Stimulated activated naive CD8-positive, alpha-beta T cell treated with anti-CD3 and anti-CD28 coated beads, Interleukin-15, Interleukin-2, amounts not matched to agents 100 U/mL and 50 U/mL, for 24 hours (primary cell): ENCODE results near the gene GKN1.
"Not testable (repeated sequence)": the region's sequence is repeated elsewhere in the genome, so short reads cannot be mapped to it uniquely, and the experiment has no call there.

ENCODE experiments used
- ATAC-seq: fragments of 150-1000 bp; cut with Tn5 transposase; one replicate; pipeline ENCODE4 v1.10.0; 2021
- DNase-seq: peaks from one replicate; pipeline ENCODE4 v3.0.0; 2021

Gene GKN1, protein sequence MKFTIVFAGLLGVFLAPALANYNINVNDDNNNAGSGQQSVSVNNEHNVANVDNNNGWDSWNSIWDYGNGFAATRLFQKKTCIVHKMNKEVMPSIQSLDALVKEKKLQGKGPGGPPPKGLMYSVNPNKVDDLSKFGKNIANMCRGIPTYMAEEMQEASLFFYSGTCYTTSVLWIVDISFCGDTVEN

DNA sequence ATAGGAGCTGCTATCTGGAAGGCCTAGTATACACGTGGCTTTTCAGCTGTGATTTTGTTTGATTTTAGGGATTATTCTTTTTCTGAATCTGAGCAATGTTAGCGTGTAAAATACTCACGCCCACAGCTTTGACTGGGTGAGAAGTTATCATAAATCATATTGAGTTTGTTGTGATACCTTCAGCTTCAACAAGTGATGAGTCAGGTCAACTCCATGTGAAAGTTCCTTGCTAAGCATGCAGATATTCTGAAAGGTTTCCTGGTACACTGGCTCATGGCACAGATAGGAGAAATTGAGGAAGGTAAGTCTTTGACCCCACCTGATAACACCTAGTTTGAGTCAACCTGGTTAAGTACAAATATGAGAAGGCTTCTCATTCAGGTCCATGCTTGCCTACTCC lies at the start of gene GKN1:
Gene GKN1, plus strand, starts transcription at position 386 of the 400 bp plus-strand sequence. CDS start 42 bp downstream, outside the sequence.
- DNase-seq (no peak), ATAC-seq (no peak)

DNA sequence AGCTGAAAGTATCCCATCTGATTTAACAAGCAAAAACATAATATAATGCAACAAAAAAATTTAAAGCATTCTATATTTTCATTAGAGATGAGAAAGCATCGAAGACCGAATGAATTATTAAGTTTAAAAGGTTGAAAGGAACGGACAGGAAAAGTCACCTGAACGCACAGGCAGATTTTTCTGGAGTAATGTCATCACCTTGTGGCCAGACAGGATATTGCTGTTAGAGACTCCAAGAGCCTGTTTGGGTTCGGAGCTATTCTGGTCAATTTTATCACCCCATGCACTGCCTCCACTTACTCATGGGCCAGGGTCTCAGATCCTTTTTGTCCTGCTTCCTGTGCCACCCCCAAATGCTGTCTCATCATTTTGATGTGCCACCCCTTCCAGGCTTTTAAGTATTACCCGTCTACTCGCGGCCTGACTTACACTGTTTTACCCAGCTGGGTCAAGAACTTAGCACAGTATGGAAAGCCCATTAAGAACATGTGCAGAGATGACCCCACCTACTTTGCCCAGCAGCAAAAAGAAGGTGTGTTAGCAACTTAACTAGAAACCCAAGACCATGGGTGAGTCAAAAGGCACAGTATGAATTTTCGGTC lies 49.0 kb upstream of the GKN1 start:
- DNase-seq = peak; percentile 43
- no peak for ATAC-seq

DNA sequence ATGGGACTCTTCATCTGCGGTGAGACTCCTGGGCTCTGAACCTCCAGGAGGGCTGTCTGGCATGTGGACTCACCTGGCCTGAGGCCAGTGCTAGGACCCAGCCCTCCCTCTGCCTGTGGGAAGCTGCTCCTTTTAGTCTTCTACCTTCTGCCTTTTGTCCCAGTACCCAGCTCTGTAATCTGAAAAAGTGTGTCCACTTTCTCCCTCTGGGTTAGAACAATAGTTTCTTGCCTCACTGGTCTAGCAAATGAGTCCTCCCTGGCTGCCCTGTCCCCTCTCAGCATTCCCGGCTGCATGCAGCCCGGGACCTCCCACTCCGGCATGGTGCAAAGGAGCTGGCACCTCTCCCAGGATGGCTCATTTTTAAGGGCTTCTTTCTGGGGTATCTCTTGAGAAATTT lies 47.6 kb upstream of the GKN1 start:
- ATAC-seq = no peak
- DNase-seq = no peak

DNA sequence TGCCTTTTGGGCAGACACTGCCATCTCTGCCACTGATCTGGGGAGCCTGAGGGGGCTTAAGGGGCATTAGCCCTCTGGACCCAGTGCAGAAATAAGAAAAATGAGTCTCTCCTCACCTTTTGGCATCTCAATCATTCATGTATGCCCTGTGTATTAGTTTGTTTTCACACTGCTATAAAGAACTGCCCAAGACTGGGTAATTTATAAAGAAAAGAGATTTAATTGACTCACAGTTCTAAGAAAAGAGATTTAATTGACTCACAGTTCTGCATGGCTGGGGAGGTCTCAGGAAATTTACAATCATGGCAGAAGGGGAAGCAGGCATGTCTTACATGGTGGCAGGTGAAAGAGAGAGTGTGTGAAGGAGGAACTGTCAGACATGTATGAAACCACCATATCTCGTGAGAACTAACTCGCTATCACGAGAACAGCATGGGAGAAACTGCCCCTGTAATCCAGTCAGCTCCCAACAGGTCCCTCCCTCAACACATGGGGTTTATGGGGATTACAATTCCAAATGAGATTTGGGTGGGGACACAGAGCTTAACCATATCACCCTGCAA lies 43.2 kb upstream of the GKN1 start:
- no peak for DNase-seq
- no peak for ATAC-seq

DNA sequence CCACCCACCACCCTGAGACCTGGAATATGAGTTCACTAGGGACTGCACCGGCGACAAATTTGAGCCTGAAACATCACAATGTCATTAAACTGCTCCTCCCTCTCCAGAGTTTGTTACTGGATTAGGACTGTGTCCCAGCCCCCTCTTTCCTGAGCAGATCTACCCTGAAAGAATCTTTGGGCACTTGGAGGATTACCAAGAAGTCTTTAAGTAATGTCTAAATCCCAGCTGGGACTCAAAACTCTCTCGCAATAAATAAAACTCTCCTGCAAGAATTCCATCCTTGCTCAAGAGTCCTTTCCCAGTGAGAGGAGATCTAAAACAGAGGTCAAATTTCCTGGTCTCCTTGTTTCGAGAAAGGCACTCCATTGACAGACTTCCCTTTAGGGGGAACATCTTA lies 42.6 kb upstream of the GKN1 start:
- no peak for ATAC-seq
- DNase-seq = no peak

DNA sequence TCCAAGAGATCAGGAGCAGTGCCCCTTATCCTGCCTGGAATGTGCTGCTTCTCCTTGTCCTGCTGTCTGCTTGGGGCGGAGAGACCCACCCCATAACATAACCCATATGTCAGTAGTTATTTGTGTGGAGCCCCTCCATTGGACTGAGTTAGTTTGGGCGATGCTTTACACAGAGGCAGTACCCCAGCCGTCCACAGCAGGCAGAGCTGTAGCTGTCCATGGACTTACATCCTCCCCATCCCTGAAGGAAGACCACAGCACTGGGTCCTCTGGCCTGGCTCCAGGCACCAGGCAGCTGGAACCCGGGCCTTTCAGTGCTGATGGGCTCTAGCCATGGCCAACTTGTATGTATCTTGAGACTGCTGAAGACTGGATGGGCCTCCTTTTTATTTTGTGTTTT lies 42.0 kb upstream of the GKN1 start:
- DNase-seq (no peak), ATAC-seq (peak; percentile 23)

DNA sequence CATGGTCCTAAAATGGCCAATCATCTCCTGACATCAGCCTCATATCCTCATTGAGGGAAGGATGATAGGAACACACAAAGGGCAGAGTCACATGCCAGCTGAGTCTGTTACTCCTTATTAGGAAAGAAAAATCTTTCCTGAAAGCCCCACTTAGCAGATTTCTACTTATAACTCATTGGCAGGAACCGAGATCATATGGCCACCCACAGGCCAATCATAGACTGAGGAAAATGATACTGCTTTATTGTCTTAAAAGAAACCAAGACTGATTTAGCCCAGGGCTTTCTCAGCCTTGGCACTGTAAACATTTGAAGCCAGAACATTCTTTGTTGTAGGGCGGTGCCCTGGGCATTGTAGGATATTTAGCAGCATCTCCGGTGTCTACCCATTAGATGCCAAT lies 40.4 kb upstream of the GKN1 start:
- DNase-seq = no peak
- ATAC-seq = no peak

DNA sequence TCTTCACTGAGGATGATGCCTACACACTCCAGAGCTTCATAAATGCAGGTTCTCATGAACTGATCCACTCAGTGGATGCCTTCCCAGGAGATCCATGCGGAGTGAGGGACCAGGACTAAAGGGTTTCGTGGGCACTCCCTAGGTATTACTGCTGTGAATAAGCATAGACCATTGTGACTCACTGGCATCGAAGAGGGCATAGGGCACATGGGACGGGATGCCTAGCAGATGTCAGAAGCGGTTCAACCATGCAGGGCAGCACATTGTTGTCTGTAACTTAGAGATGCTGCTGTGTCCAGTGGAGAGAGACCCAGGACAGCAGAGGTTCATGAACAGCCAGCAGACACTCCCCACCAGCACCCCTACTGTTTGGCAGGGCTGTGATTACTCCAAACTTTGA lies 39.0 kb upstream of the GKN1 start:
- DNase-seq = no peak

DNA sequence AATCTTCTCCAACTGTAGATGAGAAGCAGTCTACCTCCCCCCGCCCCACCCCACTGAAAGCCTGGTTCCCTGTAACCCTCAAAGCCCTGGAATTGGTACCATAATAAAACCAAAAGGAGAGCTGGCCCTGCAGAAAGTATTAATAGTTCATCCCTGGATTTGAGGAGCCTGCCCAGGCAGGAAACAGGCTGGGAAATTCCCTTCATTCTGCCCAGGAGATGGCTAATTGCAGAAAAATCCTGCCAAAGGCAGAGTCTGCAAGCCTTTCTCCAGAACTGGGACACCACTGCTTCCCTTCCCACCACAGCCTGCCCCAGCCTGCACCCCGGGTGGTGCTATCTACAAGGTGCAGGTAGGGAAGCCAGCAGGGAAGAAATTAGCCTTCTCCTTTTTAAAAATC lies 38.0 kb upstream of the GKN1 start:
- ATAC-seq = no peak

More for the DNA sequence above, 39.0 kb upstream of the GKN1 start:
- ATAC-seq = no peak

DNA sequence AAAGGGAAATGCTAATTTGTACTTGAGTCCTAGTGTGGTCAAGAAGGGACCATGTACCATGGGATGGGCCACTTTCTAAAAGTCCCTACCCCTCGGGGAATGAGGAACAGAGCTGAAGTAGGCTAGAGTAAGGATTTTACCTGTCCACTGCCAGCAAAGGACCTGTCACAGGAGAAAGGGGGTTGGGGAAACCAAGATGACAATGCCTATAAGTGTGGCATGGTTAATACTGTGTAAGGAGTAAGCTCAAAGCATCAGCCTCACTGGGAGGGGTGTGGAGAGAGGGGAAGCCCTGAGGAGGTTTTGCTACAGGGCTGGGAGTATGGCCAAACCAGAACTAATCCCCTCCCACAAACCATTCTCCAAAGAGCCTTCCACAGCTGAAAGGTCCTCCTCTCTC lies 37.5 kb upstream of the GKN1 start:
- ATAC-seq = no peak
- no peak for DNase-seq

More for the DNA sequence above, 38.0 kb upstream of the GKN1 start:
- no peak for DNase-seq

DNA sequence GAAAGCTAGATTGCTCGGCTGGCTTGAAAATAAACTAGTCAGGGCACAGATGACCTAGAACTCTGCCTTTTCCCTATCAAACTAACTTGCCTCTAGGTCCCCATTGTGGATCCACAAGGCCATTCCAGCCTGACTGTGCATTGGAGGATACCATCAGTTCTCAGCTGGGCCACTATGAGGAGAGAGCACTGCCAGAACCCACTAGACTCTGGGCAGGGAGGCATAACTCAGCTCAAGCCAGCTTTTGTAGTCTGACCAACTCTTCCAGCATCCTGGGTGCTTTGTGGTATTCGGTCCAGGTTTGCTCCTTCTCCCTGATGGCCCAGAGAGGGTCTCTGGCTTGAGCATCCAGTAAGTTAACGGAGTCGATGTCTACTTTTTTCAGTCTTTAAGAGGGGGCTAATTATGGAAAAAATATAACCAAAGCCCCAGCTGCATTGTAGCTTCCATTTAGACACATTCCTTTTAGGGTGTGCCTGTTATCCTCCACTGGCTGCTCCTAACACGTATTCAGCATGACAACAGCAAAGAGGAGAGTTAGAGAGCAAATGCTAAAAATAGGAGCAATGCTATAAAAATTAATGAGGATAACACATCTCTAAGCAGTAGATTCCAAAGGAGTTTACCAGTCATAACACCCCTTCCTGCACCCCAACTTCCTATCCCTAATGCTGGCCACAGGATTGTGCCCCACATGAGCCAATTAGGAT lies 36.9 kb upstream of the GKN1 start:
- ATAC-seq (no peak), DNase-seq (no peak)

DNA sequence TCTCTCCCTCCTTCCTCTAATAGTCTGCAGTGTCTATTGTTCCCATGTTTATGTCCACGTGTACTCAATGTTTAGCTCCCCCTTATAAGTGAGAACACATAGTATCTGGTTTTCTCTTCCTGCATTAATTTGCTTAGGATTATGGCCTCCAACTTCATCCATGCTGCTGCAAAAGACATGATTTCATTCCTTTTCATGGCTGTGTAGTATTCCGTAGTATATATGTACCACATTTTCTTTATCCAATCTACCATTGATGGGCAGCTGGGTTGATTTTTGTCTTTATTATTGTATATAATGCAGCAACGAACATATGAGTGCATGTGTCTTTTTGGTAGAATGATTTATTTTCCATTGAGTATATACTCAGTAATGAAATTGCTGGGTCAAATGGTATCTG lies 35.5 kb upstream of the GKN1 start:
- ATAC-seq = no peak

DNA sequence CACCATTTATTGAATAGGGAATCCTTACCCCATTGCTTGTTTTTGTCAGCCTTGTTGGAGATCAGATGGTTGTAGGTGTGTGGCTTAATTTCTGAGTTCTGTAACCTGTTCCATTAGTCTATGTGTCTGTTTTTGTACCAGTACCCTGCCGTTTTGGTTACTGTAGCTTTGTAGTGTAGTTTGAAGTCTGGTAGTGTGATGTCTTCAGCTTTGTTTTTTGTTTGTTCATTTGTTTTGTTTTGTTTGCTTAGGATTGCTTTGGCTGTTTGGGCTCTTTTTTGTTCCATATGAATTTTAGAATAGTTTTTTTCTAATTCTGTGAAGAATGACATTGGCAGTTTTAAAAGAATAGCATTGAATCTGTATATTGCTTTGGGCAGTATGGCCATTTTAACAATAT lies 34.5 kb upstream of the GKN1 start:
- ATAC-seq (no peak), DNase-seq (no peak)

More for the DNA sequence above, 35.5 kb upstream of the GKN1 start:
- DNase-seq = no peak

DNA sequence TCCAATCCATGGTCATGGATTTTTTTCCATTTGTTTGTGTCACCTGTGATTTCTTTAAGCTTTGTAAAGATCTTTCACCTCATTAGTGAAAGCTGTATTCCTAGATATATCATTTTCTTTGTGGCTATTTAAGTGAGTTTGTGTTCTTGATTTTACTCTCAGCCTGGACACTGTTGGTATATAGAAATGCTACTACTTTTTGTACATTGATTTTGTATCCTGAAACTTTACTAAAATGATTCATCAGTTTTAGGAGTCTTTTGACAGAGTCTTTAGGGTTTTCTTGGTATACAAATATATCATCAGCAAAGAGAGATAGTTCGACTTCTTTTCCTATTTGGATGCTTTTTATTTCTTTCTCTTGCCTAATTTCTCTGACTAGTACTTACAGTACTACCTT lies 34.1 kb upstream of the GKN1 start:
- DNase-seq (no peak), ATAC-seq (no peak)

DNA sequence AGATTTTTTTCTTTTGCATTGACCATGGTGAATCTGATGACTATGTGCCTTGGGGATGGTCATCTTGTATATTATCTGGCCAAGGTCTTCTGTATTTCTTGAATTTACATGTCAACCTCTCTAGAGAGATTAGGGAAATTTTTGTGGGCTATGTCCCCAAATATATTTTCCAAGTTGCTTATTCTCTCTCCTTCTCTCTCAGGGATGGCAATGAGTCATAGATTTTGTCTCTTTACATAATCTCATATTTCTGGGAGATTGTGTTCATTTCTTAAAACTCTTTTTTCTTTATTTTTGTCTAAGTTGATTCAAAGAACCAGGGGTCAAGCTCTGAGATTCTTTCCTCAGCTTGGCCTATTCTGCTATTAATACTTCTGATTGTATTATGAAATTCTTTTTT lies 31.6 kb upstream of the GKN1 start:
- DNase-seq = no peak
- ATAC-seq = no peak

DNA sequence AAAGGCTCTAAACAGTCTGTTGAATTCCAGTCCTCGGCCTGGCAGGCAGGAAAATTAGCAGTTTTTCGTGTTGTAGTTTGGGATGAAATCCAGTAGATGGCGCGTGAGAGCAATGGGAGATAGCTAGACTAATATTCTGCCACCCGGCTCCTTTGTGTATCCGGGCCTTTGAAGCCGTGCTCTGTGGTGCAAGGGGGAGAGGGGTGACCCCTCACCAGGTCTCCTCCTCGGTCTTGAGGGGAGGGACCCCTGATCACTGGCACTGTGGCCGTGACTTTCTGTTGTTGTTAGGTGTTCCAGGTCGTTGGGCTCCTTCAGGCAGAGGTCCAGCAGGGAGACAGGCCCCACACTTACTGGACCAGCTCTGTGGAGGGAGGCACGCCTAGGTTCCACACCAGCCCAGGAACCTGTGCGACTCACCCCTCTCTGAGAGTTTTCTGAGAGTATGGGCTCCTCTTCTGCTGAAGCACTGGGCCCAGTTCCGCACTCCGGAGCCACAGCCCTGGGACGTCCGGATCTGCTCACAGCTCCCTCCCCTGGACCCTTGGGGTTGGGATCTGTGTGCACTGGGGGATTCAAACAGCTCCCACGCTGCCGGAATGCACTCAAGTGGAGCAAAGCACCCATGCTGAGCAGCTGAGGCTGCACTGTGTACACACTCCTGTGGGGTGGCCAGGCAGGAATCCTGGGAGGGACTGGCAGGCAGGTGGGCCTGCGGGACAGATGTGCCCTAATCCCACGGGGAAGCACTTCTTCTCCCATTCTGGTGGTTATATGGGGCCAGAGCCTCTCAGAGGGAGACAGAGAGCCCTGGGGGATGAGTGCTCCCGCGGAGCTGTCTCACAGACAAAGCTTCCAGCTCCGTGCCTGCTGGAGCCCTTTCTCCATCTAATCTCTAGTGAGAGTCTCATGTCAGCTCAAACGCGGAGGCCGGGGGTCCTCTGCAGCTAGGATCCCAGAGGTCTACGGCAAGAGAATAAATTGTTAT lies 30.6 kb upstream of the GKN1 start:
- peak; percentile 54 for DNase-seq
- ATAC-seq = peak; percentile 68

DNA sequence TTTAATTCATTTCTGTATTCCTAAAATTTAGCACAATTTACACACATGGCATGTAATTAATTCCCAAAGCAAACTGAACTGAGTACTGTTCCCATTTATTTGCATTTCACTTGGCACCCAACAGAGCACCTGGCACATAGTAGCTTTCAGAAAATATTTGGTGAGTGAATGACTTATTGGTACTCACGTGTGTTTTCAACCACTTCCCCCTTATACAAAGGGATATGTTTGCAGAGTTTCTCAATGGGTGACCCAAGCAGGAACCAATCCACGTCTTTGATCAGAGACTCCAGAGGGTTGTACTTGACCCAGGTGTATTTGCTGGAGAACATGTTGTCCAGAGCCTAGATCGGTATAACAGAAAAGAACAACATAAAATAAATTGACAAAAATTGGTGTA lies 28.3 kb upstream of the GKN1 start:
- no peak for ATAC-seq
- DNase-seq = no peak

DNA sequence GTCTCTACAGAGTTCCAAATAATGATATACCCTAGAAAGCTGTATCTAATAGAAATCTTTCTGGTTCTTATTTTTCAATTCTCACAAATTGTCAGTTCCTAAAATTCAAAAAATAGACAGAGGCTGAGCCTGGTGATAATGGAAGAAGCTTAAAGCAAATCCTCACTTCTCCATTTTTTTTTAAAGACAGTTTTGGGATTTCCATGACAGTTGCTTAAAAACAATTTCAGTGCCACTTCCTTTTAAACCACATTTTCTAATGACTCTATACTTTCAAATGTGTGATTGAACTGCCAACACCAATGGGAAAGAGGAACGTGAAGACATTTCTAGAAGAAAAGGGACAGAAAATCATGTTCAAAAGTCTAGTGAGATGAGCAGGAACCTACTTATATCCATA lies 25.7 kb upstream of the GKN1 start:
- ATAC-seq (no peak), DNase-seq (no peak)

DNA sequence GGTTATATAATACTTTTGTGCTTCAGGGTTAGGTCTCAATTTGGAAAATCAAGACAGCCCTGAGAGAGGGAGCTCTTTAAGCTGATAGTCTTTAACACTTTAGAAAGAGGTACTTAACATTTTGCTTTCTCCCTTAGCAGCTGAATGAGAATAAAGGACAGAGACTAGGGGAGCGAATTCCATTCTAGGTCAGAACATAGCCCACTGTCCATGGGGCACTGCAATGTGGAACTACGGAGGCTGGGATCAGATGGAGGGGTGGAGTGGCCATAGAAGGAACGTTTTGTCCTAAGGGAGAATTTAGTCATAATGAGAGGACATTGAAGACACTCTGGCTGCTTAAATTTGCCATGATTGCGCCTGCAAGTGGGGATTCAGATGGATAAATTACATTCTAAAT lies 22.5 kb upstream of the GKN1 start:
- ATAC-seq (no peak), DNase-seq (no peak)

DNA sequence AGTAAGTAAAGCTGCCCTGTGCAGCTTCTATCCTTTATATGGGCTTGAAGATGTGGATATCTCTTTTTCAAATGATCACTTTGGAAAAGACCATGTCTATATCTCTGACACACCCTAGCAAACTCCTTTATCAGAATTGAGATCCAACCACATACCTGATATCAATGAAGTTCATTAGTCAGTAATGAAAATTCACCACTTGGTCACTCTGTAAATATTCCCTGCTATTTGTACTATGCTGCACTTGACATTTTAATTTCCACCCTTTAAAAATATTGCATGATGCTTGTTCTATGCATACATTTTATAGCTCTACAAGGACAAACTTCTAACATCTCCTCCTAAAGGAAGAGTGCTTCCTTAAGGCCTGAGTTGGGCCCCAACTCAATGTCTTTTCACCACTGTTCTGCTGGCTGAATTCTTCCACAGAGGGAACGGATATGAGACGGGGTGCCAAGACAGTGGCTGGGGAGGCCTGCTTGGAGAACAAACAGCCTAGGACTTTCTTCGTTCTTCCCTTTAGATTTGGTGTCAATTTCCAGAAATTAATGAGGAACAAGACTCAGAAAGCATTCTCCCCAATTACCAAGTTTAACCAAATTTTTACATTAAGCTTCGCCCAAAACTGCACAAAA lies 21.4 kb upstream of the GKN1 start, which contains the start of gene GKN2:
Gene GKN2, minus strand, starts transcription at position 7 of the 635 bp plus-strand sequence. CDS start 32 bp downstream, outside the sequence.
- no peak for ATAC-seq

DNA sequence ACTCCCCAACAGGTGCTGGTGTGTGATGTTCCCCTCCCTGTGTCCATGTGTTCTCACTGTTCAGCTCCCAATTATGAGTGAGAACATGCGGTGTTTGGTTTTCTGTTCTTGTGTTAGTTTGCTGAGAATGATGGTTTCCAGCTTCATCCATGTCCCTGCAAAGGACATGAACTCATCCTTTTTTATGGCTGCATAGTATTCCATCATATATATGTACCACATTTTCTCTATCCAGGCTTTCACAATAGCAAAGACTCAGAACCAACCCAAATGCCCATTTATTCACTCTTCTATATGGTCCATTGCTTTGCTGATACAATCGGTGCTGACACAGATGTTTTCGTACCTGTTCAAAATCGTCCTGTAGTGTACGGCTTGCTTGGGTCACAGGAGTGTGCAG lies 19.0 kb upstream of the GKN1 start:
- ATAC-seq, DNase-seq: not testable (repeated sequence)

More for the DNA sequence above, 21.4 kb upstream of the GKN1 start, which contains the start of gene GKN2:
- no peak for DNase-seq
